Cardiac fibroblast (primary cell): Measurements from ENCODE around the gene CDH11.

Source experiments
- DNase-seq, 2 donors: peaks; one replicate each; pipeline versions ENCODE4 v3.0.0 to v3.0.0-alpha.2; 2010; ENCODE audit warnings: low read depth in 2 of 2
- H3K4me3 ChIP-seq, 2 donors: replicated peaks in 1 of 2; 1 replicate in 1 of 2; 2 replicates in 1 of 2; pipeline ENCODE4 v1.5.1; 2011; ENCODE audit warnings: low read depth in 2 of 2, low read length in 2 of 2, mild to moderate bottlenecking in 2 of 2, moderate library complexity in 1 of 2
- CTCF ChIP-seq: IDR thresholded peaks from one replicate; pipeline ENCODE4 v1.5.1; 2011; ENCODE audit warnings: low read depth, mild to moderate bottlenecking, low read length, inconsistent platforms

Gene CDH11

GRCh38 chr16:65106757-65107156 is 15.1 kb downstream of the CDH11 start:
- peak; percentile 35 to 36 for DNase-seq
- no peak for TF ChIP-seq CTCF
- H3K4me3 ChIP-seq: no peak overlapping the region

GRCh38 chr16:65105171-65105570 is 16.7 kb downstream of the CDH11 start:
- DNase-seq: no peak
- H3K4me3 ChIP-seq: no peak overlapping the region
- no peak for TF ChIP-seq CTCF

GRCh38 chr16:65104471-65104870 is 17.4 kb downstream of the CDH11 start:
- H3K4me3 ChIP-seq: no peak overlapping the region
- DNase-seq: no peak
- TF ChIP-seq CTCF: no peak

- DNase-seq: no peak
- no peak for TF ChIP-seq CTCF
These were observed 19.5 kb downstream of the CDH11 start for GRCh38 chr16:65102326-65102725.

GRCh38 chr16:65101009-65101408 is 20.9 kb downstream of the CDH11 start:
- DNase-seq: no peak

More at GRCh38 chr16:65102326-65102725, 19.5 kb downstream of the CDH11 start:
- no peak overlapping the region for H3K4me3 ChIP-seq

GRCh38 chr16:65099607-65100006 is 22.3 kb downstream of the CDH11 start:
- TF ChIP-seq CTCF: no peak
- no peak for DNase-seq

More at GRCh38 chr16:65101009-65101408, 20.9 kb downstream of the CDH11 start:
- no peak for TF ChIP-seq CTCF
- H3K4me3 ChIP-seq: no peak overlapping the region

GRCh38 chr16:65098916-65099315 is 22.9 kb downstream of the CDH11 start:
- DNase-seq: no peak
- TF ChIP-seq CTCF: no peak
- no peak overlapping the region for H3K4me3 ChIP-seq

More at GRCh38 chr16:65099607-65100006, 22.3 kb downstream of the CDH11 start:
- no peak overlapping the region for H3K4me3 ChIP-seq
